Mucosa of rectum (tissue), 2 donors: ENCODE results near the gene IGSF22.

ENCODE experiments used
- H3K27ac ChIP-seq, 2 donors: one replicate each; pipeline ENCODE4 v1.7.0; 2013; ENCODE audit warnings: inconsistent platforms in 2 of 2, low read depth in 2 of 2, low read length in 2 of 2
- H3K27me3 ChIP-seq, 2 donors: one replicate each; pipeline ENCODE4 v1.7.0; 2013; ENCODE audit warnings: low read length in 2 of 2; ENCODE audit not compliant: control insufficient read depth in 2 of 2, insufficient read depth in 2 of 2
- H3K36me3 ChIP-seq, 2 donors: one replicate each; pipeline ENCODE4 v1.7.0; 2013; ENCODE audit warnings: low read length in 2 of 2; ENCODE audit not compliant: control insufficient read depth in 2 of 2, insufficient read depth in 2 of 2
- H3K4me1 ChIP-seq, 2 donors: one replicate each; pipeline ENCODE4 v1.7.0; 2013; ENCODE audit warnings: low read length in 2 of 2, mild to moderate bottlenecking in 1 of 2; ENCODE audit not compliant: control insufficient read depth in 2 of 2, insufficient read depth in 2 of 2
- H3K4me3 ChIP-seq, 2 donors: one replicate each; pipeline ENCODE4 v1.7.0; 2013; ENCODE audit warnings: low read length in 2 of 2
- H3K9ac ChIP-seq, 2 donors: one replicate each; pipeline ENCODE4 v1.7.0; 2013; ENCODE audit warnings: low read length in 2 of 2, low read depth in 1 of 2, mild to moderate bottlenecking in 1 of 2
- H3K9me3 ChIP-seq, 2 donors: one replicate each; pipeline ENCODE4 v1.7.0; 2013; ENCODE audit warnings: low read length in 2 of 2; ENCODE audit not compliant: control insufficient read depth in 2 of 2
- donor health status: healthy.
- donor health status: Normal muscosa, but diverticular disease.

The IGSF22 gene

GRCh38 chr11:18766015-18766414, 40.0 kb upstream of the IGSF22 start:
- no peaks in the 10 kb centered on the region for H3K36me3 ChIP-seq
- peaks cover 0 to 2% of the 10 kb centered on the region in 2 donors for H3K4me1 ChIP-seq
- H3K27me3 ChIP-seq = no peaks in the 10 kb centered on the region
- H3K9me3 ChIP-seq = no peaks in the 10 kb centered on the region
- H3K4me3 ChIP-seq = no peak overlapping the region
- no peak overlapping the region for H3K27ac ChIP-seq
- H3K9ac ChIP-seq = no peak overlapping the region

DNA sequence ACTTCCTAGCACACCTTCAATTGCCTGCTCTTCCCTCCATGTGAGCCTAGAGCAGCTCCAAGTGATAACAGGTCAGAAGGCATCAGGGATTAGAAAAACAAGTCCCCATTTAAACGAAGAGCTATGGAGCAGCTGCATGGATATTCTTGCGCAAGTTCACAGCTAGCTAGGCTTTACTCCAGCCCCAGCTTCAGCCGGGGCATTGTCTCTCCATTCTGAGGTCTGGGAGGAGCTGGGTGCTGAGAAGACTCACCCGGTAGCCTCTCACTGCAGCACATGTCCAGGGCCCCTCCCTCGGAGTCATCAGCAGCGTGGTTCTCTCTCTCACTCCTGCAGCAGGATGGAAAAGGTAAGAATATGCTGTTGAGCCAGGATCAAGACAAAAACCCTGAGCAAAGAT, 39.6 kb upstream of the IGSF22 start:
- H3K27me3 ChIP-seq = no peaks in the 10 kb centered on the region
- H3K27ac ChIP-seq = no peak overlapping the region
- H3K4me1 ChIP-seq = peaks cover 0 to 2% of the 10 kb centered on the region in 2 donors
- no peak overlapping the region for H3K9ac ChIP-seq
- H3K9me3 ChIP-seq = no peaks in the 10 kb centered on the region
- no peak overlapping the region for H3K4me3 ChIP-seq
- no peaks in the 10 kb centered on the region for H3K36me3 ChIP-seq

GRCh38 chr11:18761741-18762140, 35.8 kb upstream of the IGSF22 start:
- Histone ChIP-seq H3K36me3 (no peaks in the 10 kb centered on the region), H3K27ac (no peak overlapping the region), H3K27me3 (no peaks in the 10 kb centered on the region), H3K9ac (no peak overlapping the region), H3K4me3 (no peak overlapping the region), H3K9me3 (no peaks in the 10 kb centered on the region), H3K4me1 (no peaks in the 10 kb centered on the region)

DNA sequence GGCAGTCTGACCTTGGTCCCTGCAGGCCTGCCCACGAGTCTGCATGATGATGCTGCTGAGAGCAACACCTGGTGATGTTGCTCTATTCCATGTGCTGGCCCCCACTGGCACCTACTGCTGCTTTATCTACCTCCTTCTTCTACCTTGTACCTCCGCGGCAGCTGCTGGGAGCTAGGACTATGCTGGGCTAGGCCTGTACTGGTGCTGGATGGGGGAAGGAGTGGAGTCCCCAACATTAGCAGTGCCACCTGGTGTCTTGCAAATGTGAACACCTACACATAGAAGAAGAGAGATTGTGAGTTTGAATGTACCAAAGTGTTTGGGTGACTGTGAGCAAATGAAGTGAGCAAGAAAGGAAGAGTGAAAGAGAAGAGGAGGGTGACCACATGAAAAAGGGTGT, 35.2 kb upstream of the IGSF22 start:
- Histone ChIP-seq H3K4me1 (no peaks in the 10 kb centered on the region), H3K9ac (no peak overlapping the region), H3K27ac (no peak overlapping the region), H3K4me3 (no peak overlapping the region), H3K36me3 (no peaks in the 10 kb centered on the region), H3K9me3 (no peaks in the 10 kb centered on the region), H3K27me3 (no peaks in the 10 kb centered on the region)

- H3K9ac ChIP-seq = no peak overlapping the region
- H3K4me1 ChIP-seq = no peaks in the 10 kb centered on the region
- no peaks in the 10 kb centered on the region for H3K9me3 ChIP-seq
- H3K36me3 ChIP-seq = no peaks in the 10 kb centered on the region
- no peaks in the 10 kb centered on the region for H3K27me3 ChIP-seq
- H3K4me3 ChIP-seq = no peak overlapping the region
- H3K27ac ChIP-seq = no peak overlapping the region
Observed at GRCh38 chr11:18757811-18758210, 31.8 kb upstream of the IGSF22 start.

- Histone ChIP-seq H3K9me3 (no peaks in the 10 kb centered on the region), H3K4me3 (no peak overlapping the region), H3K9ac (no peak overlapping the region), H3K36me3 (no peaks in the 10 kb centered on the region), H3K27ac (no peak overlapping the region), H3K27me3 (no peaks in the 10 kb centered on the region), H3K4me1 (no peaks in the 10 kb centered on the region)
Observed at GRCh38 chr11:18756889-18757288, 30.9 kb upstream of the IGSF22 start.

- no peaks in the 10 kb centered on the region for H3K27me3 ChIP-seq
Observed at GRCh38 chr11:18754308-18754707, 28.3 kb upstream of the IGSF22 start.

GRCh38 chr11:18752502-18752901, 26.5 kb upstream of the IGSF22 start:
- no peak overlapping the region for H3K27ac ChIP-seq
- no peaks in the 10 kb centered on the region for H3K9me3 ChIP-seq
- H3K9ac ChIP-seq = no peak overlapping the region
- no peaks in the 10 kb centered on the region for H3K4me1 ChIP-seq
- H3K36me3 ChIP-seq = no peaks in the 10 kb centered on the region
- no peaks in the 10 kb centered on the region for H3K27me3 ChIP-seq
- no peak overlapping the region for H3K4me3 ChIP-seq

More at GRCh38 chr11:18754308-18754707, 28.3 kb upstream of the IGSF22 start:
- Histone ChIP-seq H3K36me3 (no peaks in the 10 kb centered on the region), H3K9ac (no peak overlapping the region), H3K4me3 (no peak overlapping the region), H3K27ac (no peak overlapping the region), H3K4me1 (no peaks in the 10 kb centered on the region), H3K9me3 (no peaks in the 10 kb centered on the region)

DNA sequence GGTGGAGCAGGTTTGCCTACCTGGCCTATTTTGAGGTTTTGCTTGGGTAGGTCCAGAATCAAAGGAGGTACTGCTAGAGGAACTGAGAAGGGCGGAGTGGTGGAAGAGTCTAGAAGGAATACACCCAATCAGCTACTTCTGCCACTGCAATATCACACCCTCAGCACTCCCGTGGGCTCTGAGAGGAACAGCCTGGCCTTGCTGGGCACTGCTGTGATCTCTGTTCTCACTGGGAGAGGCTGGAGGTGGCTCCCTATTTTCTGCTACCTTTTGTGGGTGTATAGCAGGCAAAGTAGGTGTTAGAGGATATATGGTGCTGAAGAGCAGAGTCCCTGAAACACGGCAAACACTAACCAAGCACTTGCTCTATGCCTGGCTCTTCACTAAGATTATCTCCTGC, 25.0 kb upstream of the IGSF22 start:
- Histone ChIP-seq H3K4me1 (no peaks in the 10 kb centered on the region), H3K27me3 (no peaks in the 10 kb centered on the region), H3K9me3 (no peaks in the 10 kb centered on the region), H3K27ac (no peak overlapping the region), H3K4me3 (no peak overlapping the region), H3K9ac (no peak overlapping the region), H3K36me3 (no peaks in the 10 kb centered on the region)

GRCh38 chr11:18749681-18750319, 23.8 kb upstream of the IGSF22 start:
- Histone ChIP-seq H3K9me3 (no peaks in the 10 kb centered on the region), H3K9ac (no peak overlapping the region), H3K27ac (no peak overlapping the region), H3K4me3 (no peak overlapping the region), H3K27me3 (no peaks in the 10 kb centered on the region), H3K36me3 (no peaks in the 10 kb centered on the region), H3K4me1 (no peaks in the 10 kb centered on the region)
